NOMO-1 treated with DMSO at 0.1 percent for 48 hours (cell line): ENCODE measurements around the gene VPS11.
"Not testable (repeated sequence)": the region's sequence is repeated elsewhere in the genome, so short reads cannot be mapped to it uniquely, and the experiment has no call there.

Experiments
- DNase-seq: peaks from one replicate; lab custom pipeline; 2025; ENCODE audit not compliant: unreplicated experiment; lab: John Stamatoyannopoulos, UW

The VPS11 gene

GRCh38 chr11:119101759-119102423, 34.3 kb downstream of the VPS11 start, which contains the start of gene DPAGT1:
Gene DPAGT1, minus strand, starts transcription at chr11:119101853. Its CDS starts 198 bp downstream, at chr11:119101655.
- DNase-seq = peak; percentile 95

- DNase-seq = not testable (repeated sequence)
Observed at GRCh38 chr11:119103161-119103664, 35.6 kb downstream of the VPS11 start.

GRCh38 chr11:119103793-119104192, 36.2 kb downstream of the VPS11 start:
- no peak for DNase-seq

GRCh38 chr11:119106564-119107537, 39.2 kb downstream of the VPS11 start, which contains the start of gene C2CD2L:
Gene C2CD2L, plus strand, starts transcription at chr11:119107344. Its CDS starts 398 bp downstream, at chr11:119107742.
- DNase-seq = peak; percentile 88

- no peak for DNase-seq
Observed at GRCh38 chr11:119107538-119108145, 40.0 kb downstream of the VPS11 start.

GRCh38 chr11:119108146-119108856, 40.7 kb downstream of the VPS11 start:
- peak; percentile 15 for DNase-seq

GRCh38 chr11:119108857-119109221, 41.2 kb downstream of the VPS11 start:
- no peak for DNase-seq

- no peak for DNase-seq
Observed at GRCh38 chr11:119109843-119110242, 42.2 kb downstream of the VPS11 start.

GRCh38 chr11:119110439-119110838, 42.8 kb downstream of the VPS11 start:
- DNase-seq = no peak

- no peak for DNase-seq
Observed at GRCh38 chr11:119111361-119111925, 43.8 kb downstream of the VPS11 start.

GRCh38 chr11:119112314-119113020, 44.8 kb downstream of the VPS11 start:
- DNase-seq = no peak

GRCh38 chr11:119113716-119114115, 46.1 kb downstream of the VPS11 start:
- DNase-seq = no peak

- DNase-seq = no peak
Observed at GRCh38 chr11:119114351-119114750, 46.7 kb downstream of the VPS11 start.

GRCh38 chr11:119115484-119116234, 48.0 kb downstream of the VPS11 start:
- peak; percentile 69 for DNase-seq

GRCh38 chr11:119116235-119116594, 48.6 kb downstream of the VPS11 start:
- no peak for DNase-seq

- DNase-seq = no peak
Observed at GRCh38 chr11:119116601-119117000, 49.0 kb downstream of the VPS11 start.

- DNase-seq = no peak
Observed at GRCh38 chr11:119117004-119117706, 49.5 kb downstream of the VPS11 start.

- DNase-seq = no peak
Observed at GRCh38 chr11:119118227-119118626, 50.6 kb downstream of the VPS11 start.
